Thymus (tissue), 11 donors: ENCODE results near the gene PYGL. TPM values are rescaled to one million over a fixed set of nuclear protein-coding genes. Genes with fewer than 3 reads are reported as not detected.
"Not testable (repeated sequence)": the region's sequence is repeated elsewhere in the genome, so short reads cannot be mapped to it uniquely, and the experiment has no call there.

Experiments
- DNase-seq, 9 donors: peaks; one replicate each; pipeline ENCODE4 v3.0.0-alpha.2; 2013; ENCODE audit warnings: low spot score in 9 of 9, low read depth in 6 of 9, missing footprints in 1 of 9
- H3K27ac ChIP-seq, 2 donors: one replicate each; pipeline ENCODE4 v1.5.1; 2013; ENCODE audit warnings: control low read depth in 1 of 2, low read depth in 1 of 2, low read length in 1 of 2, mild to moderate bottlenecking in 1 of 2, moderate library complexity in 1 of 2
- H3K27me3 ChIP-seq, 2 donors: one replicate each; pipeline ENCODE4 v1.5.1; 2013; ENCODE audit warnings: low read length in 1 of 2; ENCODE audit not compliant: control insufficient read depth in 2 of 2, insufficient read depth in 1 of 2
- H3K36me3 ChIP-seq, 2 donors: one replicate each; pipeline ENCODE4 v1.5.1; 2013; ENCODE audit warnings: low read length in 1 of 2, mild to moderate bottlenecking in 1 of 2, moderate library complexity in 1 of 2; ENCODE audit not compliant: control insufficient read depth in 2 of 2, insufficient read depth in 2 of 2
- H3K4me1 ChIP-seq, 2 donors: one replicate each; pipeline ENCODE4 v1.5.1; 2013; ENCODE audit warnings: low read length in 2 of 2; ENCODE audit not compliant: control insufficient read depth in 2 of 2, insufficient read depth in 2 of 2
- H3K4me3 ChIP-seq, 2 donors: one replicate each; pipeline ENCODE4 v1.5.1; 2013; ENCODE audit warnings: low read length in 2 of 2, control low read depth in 1 of 2, mild to moderate bottlenecking in 1 of 2
- H3K9me3 ChIP-seq, 2 donors: one replicate each; pipeline ENCODE4 v1.5.1; 2013; ENCODE audit warnings: low read length in 1 of 2, mild to moderate bottlenecking in 1 of 2; ENCODE audit not compliant: control insufficient read depth in 2 of 2, insufficient read depth in 1 of 2
- WGBS: extraction: QIAGEN DNeasy Blood & Tissue Kit; methylation state at CpG from one replicate; pipeline ENCODE4 v1.1.7; 2013; 5-methylcytosine and 5-hydroxymethylcytosine counted together
- polyA plus RNA-seq: library from polyadenylated mRNA; stranded (reverse); fragments of 200-250 nt; gene quantifications from one replicate; pipeline ENCODE4 v1.2.3, GENCODE V29; 2013
- total RNA-seq: library from RNA; stranded (reverse); fragments of 120-200 nt; gene quantifications from one replicate; pipeline ENCODE4 v1.2.4, GENCODE V29; 2013
- donor health status: healthy.

The PYGL gene
- total and polyA plus RNA-seq, 2 donors: 6.8 to 27.5 TPM

- no peak overlapping the region for H3K4me3 ChIP-seq
- 90% methylated on average over 6 of the region's 6 CpGs for WGBS
- no peaks in the 10 kb centered on the region for H3K36me3 ChIP-seq
- H3K27ac ChIP-seq: no peak overlapping the region
- no peaks in the 10 kb centered on the region for H3K27me3 ChIP-seq
- H3K9me3 ChIP-seq: no peaks in the 10 kb centered on the region
- no peak for DNase-seq
- no peaks in the 10 kb centered on the region for H3K4me1 ChIP-seq
Measured at GRCh38 chr14:50924236-50924635, 20.0 kb downstream of the PYGL start.

DNA sequence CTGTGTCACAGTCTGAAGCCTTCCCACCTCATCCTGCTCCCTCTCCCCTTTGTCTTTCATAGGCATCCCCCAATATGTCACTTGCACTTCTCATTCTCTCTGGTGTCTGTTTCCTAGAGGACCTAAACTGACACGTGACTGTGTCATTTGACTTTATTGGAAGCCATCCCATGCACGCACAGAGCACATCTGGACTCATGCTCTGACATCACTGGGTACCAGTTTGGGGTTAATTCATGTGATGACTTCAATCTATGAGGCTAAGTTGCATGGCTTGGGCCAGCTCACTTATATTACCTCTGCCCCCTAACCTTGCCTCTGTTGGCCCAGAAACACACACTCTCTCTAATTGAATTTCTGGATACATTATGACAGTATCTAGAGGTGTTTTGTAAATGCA is 21.5 kb downstream of the PYGL start:
- DNase-seq: no peak
- Histone ChIP-seq H3K9me3 (no peaks in the 10 kb centered on the region), H3K27ac (no peak overlapping the region), H3K27me3 (no peaks in the 10 kb centered on the region), H3K4me1 (no peaks in the 10 kb centered on the region), H3K36me3 (no peaks in the 10 kb centered on the region), H3K4me3 (no peak overlapping the region)
- WGBS: 97% methylated on average over 2 of the region's 2 CpGs

- WGBS: 95% methylated on average over 9 of the region's 9 CpGs
- no peaks in the 10 kb centered on the region for H3K36me3 ChIP-seq
- no peaks in the 10 kb centered on the region for H3K4me1 ChIP-seq
- DNase-seq: no peak
- H3K27ac ChIP-seq: no peak overlapping the region
- H3K9me3 ChIP-seq: no peaks in the 10 kb centered on the region
- no peaks in the 10 kb centered on the region for H3K27me3 ChIP-seq
- no peak overlapping the region for H3K4me3 ChIP-seq
Measured at GRCh38 chr14:50920482-50921230, 23.6 kb downstream of the PYGL start.

GRCh38 chr14:50919524-50919923 is 24.8 kb downstream of the PYGL start:
- not testable (repeated sequence) for H3K27me3 ChIP-seq, DNase-seq, H3K4me3 ChIP-seq, H3K4me1 ChIP-seq, H3K36me3 ChIP-seq, H3K9me3 ChIP-seq, H3K27ac ChIP-seq
- 97% methylated on average over 5 of the region's 5 CpGs for WGBS

- no peak overlapping the region for H3K4me3 ChIP-seq
- H3K27me3 ChIP-seq: no peaks in the 10 kb centered on the region
- H3K36me3 ChIP-seq: no peaks in the 10 kb centered on the region
- H3K9me3 ChIP-seq: no peaks in the 10 kb centered on the region
- no peak overlapping the region for H3K27ac ChIP-seq
- H3K4me1 ChIP-seq: no peaks in the 10 kb centered on the region
- no peak for DNase-seq
- WGBS: 96% methylated on average over 6 of the region's 6 CpGs
Measured at GRCh38 chr14:50917449-50917848, 26.8 kb downstream of the PYGL start.

DNA sequence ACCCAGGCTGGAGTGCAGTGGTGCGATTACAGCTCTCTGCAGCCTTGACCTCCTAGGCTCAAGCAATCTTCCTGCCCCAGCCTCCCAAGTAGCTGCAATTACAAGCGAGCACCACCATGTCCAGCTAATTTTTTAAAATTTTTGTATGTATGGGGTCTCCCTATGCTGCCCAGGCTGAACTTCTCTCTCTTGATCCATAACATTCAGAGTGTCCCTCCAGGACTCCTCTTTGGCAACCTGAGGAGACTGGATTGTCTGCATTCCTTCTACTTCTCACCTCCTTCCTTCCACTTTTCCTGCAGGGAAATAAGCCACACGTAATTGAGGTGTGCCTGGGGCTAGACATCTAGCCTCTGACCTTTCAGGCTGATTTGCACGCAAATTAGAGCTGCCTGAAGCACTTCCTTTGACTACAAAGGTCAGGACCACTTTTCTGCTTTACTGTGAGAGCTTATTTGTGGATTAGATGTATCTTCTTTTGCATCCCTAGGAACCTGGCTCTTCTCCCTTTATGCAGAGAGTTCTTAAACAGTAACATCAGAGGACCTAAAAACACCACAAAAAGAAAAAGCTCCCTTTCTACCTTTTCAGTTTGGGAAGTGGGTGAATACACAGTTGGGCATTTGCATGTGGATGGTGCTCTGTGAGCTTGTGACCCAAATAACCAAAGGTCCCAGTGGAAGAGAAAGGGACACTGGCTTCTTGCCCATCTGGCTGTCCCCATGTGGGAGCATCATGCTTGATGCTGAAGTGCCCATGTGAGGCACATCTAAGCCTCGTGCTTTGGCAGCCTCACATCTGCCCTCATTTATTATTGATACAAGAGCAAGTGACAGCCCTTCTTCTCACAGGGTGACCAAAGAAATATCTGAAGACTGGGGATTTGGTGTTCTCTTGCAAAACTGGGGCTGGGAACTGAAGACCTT is 33.5 kb downstream of the PYGL start:
- 97% methylated on average over 5 of the region's 5 CpGs for WGBS
- Histone ChIP-seq H3K4me3 (no peak overlapping the region), H3K9me3 (no peaks in the 10 kb centered on the region), H3K27me3 (no peaks in the 10 kb centered on the region), H3K36me3 (no peaks in the 10 kb centered on the region), H3K4me1 (no peaks in the 10 kb centered on the region), H3K27ac (no peak overlapping the region)
- no peak for DNase-seq

DNA sequence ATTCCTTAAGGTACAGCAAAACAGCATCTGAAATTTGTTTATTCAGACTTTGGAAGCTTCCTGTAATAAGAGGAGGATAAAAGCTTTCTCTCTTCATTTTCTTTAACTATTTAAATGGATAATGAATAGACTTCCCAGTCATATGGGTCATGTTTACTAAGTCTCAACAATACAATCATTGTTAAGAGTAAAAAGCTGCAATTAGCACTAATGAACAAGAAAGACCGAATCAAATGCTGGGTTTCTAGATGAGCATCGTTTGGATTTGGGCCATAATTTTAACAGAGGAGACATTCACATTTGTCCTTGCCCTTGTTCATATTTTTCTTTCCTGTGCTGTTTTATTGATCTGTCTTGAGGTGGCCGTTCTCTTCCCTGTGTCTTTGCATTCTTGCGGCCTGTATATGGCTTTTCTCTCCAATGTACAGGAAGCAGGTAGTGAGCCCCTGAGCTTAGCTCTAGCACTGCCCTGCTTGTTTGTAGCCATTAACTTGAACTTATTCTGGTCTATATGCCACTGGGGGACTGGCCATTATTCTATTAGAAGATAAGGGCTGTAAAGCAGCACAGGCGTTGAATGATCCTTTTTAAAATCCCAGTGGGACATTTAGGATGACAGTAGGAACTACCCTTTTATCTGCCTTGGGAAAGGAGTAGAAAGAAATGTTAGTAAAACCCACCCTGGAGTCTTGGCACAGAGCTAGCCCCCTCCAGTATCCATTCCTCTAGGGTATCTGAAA is 37.8 kb downstream of the PYGL start:
- H3K4me3 ChIP-seq: no peak overlapping the region
- H3K27me3 ChIP-seq: no peaks in the 10 kb centered on the region
- no peak overlapping the region for H3K27ac ChIP-seq
- H3K4me1 ChIP-seq: no peaks in the 10 kb centered on the region
- H3K36me3 ChIP-seq: no peaks in the 10 kb centered on the region
- DNase-seq: no peak
- no peaks in the 10 kb centered on the region for H3K9me3 ChIP-seq
- WGBS: 96% methylated on average over 5 of the region's 5 CpGs

GRCh38 chr14:50904719-50905118 is 39.6 kb downstream of the PYGL start:
- H3K4me1 ChIP-seq: no peaks in the 10 kb centered on the region
- no peak overlapping the region for H3K27ac ChIP-seq
- H3K4me3 ChIP-seq: no peak overlapping the region
- H3K9me3 ChIP-seq: no peaks in the 10 kb centered on the region
- H3K36me3 ChIP-seq: no peaks in the 10 kb centered on the region
- no peaks in the 10 kb centered on the region for H3K27me3 ChIP-seq
- no peak for DNase-seq

DNA sequence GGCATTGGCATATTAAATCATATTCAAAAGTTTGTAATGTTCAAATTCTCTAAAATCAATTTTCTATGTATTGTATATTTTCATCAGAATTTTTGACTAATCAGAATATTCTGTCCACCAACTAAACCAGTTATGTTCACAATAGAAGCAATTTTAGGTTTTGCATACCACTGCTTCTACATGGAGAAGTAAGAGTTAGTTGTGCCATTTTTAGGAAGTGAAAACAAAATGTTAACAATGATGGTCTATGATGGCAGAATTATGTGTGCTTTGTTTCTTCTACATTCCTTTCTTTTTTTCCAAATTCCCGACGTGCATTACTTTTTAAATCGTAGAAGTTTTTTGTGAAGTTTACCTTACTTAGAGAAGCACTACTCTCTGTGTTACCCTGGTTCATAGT is 42.9 kb downstream of the PYGL start:
- no peaks in the 10 kb centered on the region for H3K4me1 ChIP-seq
- H3K27ac ChIP-seq: no peak overlapping the region
- H3K36me3 ChIP-seq: no peaks in the 10 kb centered on the region
- H3K27me3 ChIP-seq: no peaks in the 10 kb centered on the region
- no peak for DNase-seq
- 98% methylated on average over 3 of the region's 3 CpGs for WGBS
- H3K4me3 ChIP-seq: no peak overlapping the region
- no peaks in the 10 kb centered on the region for H3K9me3 ChIP-seq
